ENCODE results near the gene PIK3C3.

DNA sequence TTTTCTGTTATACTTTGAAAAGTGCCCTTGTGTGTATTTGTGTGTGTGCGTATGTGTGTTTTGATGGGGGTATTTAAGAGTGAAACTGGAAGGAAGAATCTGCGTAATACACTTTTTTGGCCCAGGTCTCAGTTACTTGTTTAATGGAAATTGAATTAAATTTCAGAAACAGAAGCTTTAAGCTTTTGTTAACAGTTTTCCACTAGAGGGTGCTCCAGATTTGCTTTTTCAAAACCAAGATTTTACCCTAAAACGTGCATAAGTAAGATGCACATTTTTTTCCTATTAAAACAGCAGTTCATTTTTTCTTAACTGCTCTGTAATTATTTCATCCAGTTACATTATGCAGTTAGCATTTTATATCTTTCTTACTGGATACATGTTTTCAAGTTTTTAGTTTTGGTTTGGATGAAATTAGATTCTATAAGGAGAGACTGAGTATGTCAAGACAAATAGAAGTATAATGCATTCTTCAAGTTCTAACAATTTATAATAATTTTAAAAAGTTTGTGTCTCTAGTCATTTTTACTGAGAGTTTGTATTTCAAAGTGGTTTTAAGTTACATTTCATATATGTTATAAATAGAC is 97.2 kb downstream of the PIK3C3 start:
- TF ChIP-seq POLR2A (IDR thresholded peaks at IDR 0.05; ENCODE audit: low read depth, low read length) (no peak), POLR2AphosphoS5 (IDR thresholded peaks at IDR 0.05; ENCODE audit: low read depth, low read length) (no peak)

All from GM12892 (cell line).